OCI-LY7 (cell line): ENCODE data around the gene NIP7. TPM values are rescaled to one million over a fixed set of nuclear protein-coding genes. Genes with fewer than 3 reads are reported as not detected.

ENCODE experiments used
- BruUV-seq: library from RNA; stranded (reverse); fragments of 400-500 nt; replicated peaks from 2 replicates; lab custom pipeline; 2021; lab: Mats Ljungman, UMichigan
- CTCF ChIA-PET: fragments of 300-600 bp; sonication (Branson Sonifier 250); formaldehyde crosslinking; loops from one replicate; lab custom pipeline; 2022; ENCODE audit warnings: antibody characterized with exemption; ENCODE audit not compliant: unreplicated experiment; lab: Charles Lee
- POLR2A ChIA-PET: fragments of 300-600 bp; sonication (Branson Sonifier 250); formaldehyde crosslinking; loops from one replicate; lab custom pipeline; 2022; ENCODE audit warnings: antibody characterized with exemption; lab: Charles Lee
- DNase-seq: peaks from one replicate; pipeline ENCODE4 v3.0.0-alpha.2; 2015; ENCODE audit warnings: low spot score
- H2AFZ ChIP-seq: fragments of 200-600 bp; sonication (generic), shearing (Covaris generic); 2 replicates; pipeline ENCODE4 v1.6.1; 2014; ENCODE audit warnings: mild to moderate bottlenecking, antibody characterized with exemption, low read length, moderate library complexity
- H3K27ac ChIP-seq: fragments of 200-600 bp; sonication (generic); 2 replicates; pipeline ENCODE4 v1.5.1; 2014; ENCODE audit warnings: mixed run types, low read depth, mild to moderate bottlenecking, moderate library complexity, low read length, inconsistent platforms; ENCODE audit not compliant: poor library complexity, severe bottlenecking
- H3K36me3 ChIP-seq: fragments of 200-600 bp; sonication (generic); 2 replicates; pipeline ENCODE4 v1.6.1; 2014; ENCODE audit warnings: mild to moderate bottlenecking, antibody characterized with exemption, low read length, moderate library complexity, mixed read lengths; ENCODE audit not compliant: insufficient read depth
- H3K4me1 ChIP-seq: fragments of 200-600 bp; sonication (generic); 2 replicates; pipeline ENCODE4 v1.5.1; 2014; ENCODE audit warnings: mild to moderate bottlenecking, low read length; ENCODE audit not compliant: insufficient read depth, poor library complexity, severe bottlenecking
- H3K4me2 ChIP-seq: fragments of 200-600 bp; sonication (generic); 2 replicates; pipeline ENCODE4 v1.6.1; 2014; ENCODE audit warnings: mild to moderate bottlenecking, low read length
- H3K4me3 ChIP-seq: fragments of 200-600 bp; sonication (generic); 2 replicates; pipeline ENCODE4 v1.5.1; 2014; ENCODE audit warnings: mild to moderate bottlenecking, low read depth, low read length; ENCODE audit not compliant: poor library complexity, severe bottlenecking
- H3K79me2 ChIP-seq: fragments of 200-600 bp; sonication (generic); 2 replicates; pipeline ENCODE4 v1.6.1; 2016; ENCODE audit warnings: low read depth, mild to moderate bottlenecking, low read length, moderate library complexity, mixed read lengths; ENCODE audit not compliant: insufficient read depth
- H3K9me2 ChIP-seq: fragments of 200-600 bp; sonication (generic); 2 replicates; pipeline ENCODE4 v1.6.1; 2016; ENCODE audit warnings: mild to moderate bottlenecking, low read length, mixed read lengths; ENCODE audit not compliant: insufficient read depth
- H3K9me3 ChIP-seq: fragments of 200-600 bp; sonication (generic); 2 replicates; pipeline ENCODE4 v1.6.1; 2014; ENCODE audit warnings: mild to moderate bottlenecking, mixed run types, low read length, mixed read lengths
- H4K20me1 ChIP-seq: fragments of 200-600 bp; sonication (generic); 2 replicates; pipeline ENCODE4 v1.6.1; 2014; ENCODE audit warnings: mild to moderate bottlenecking, antibody characterized with exemption, low read length, moderate library complexity, mixed read lengths; ENCODE audit not compliant: insufficient read depth
- EZH2phosphoT487 ChIP-seq: fragments of 200-600 bp; sonication (generic); IDR thresholded peaks from 2 replicates; pipeline ENCODE4 v1.6.1; 2018; ENCODE audit warnings: low read depth, borderline replicate concordance, mild to moderate bottlenecking, mixed run types, antibody characterized with exemption, low read length, moderate library complexity, mixed read lengths
- intact Hi-C: fragments of 100-400 bp; cut with micrococcal nuclease; formaldehyde crosslinking; loops from one replicate; pipeline ENCODE4 v1.10.0; 2022; ENCODE audit not compliant: unreplicated experiment
- total RNA-seq, 2 experiments: library from RNA; depleted of rRNA in 1 of 2; stranded (reverse); fragments of >200 nt in 1 of 2; shearing (Covaris generic) in 1 of 2; gene quantifications; 2 replicates each; pipeline ENCODE4 v1.2.3, GENCODE V29; 2014 to 2022
- TF ChIP-seq, protein P1 (sequence below): fragments of 200-600 bp; sonication (generic); conservative IDR thresholded peaks from 2 replicates; pipeline ENCODE4 v1.5.1; 2014; ENCODE audit warnings: mild to moderate bottlenecking, antibody characterized with exemption, low read length, moderate library complexity, mixed read lengths

NIP7 gene
- total RNA-seq, 2 experiments from 2014 or later: 39.7 to 49.1 TPM

DNA sequence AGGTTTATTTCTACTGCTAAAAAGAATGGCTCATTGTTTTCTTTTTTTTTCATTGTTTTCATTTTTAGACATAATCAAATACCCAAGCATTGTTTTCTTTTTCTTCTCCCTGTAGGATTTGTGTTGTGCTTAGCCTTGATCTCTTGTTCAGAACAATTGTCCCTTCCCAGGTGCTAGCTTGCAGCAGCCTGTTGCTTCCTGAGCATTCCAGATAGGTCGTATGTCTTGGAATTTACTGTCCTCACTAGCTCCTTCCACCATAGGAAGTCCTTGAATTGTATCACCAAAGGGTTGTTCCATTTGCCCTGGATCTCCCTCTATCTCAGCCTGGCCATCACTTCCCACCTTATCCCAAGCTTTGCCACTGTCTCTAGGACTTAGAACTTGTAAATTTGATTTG lies 38.4 kb upstream of the NIP7 start:
- CTCF ChIA-PET: no interaction called here
- intact Hi-C loops: no loop called here
- no peak for DNase-seq
- Histone ChIP-seq H3K9me2 (no peaks in the 10 kb centered on the region), H3K9me3 (no peaks in the 10 kb centered on the region), H4K20me1 (no peaks in the 10 kb centered on the region), H3K4me1 (peaks cover 4% of the 10 kb centered on the region), H3K36me3 (peaks cover 24% of the 10 kb centered on the region; the same call in 1 of the 2 replicates), H3K27ac (no peak overlapping the region), H2AFZ (no peak overlapping the region), H3K4me2 (no peak overlapping the region), H3K79me2 (no peaks in the 10 kb centered on the region), H3K4me3 (no peak overlapping the region)
- no peak for TF ChIP-seq EZH2phosphoT487
- TF ChIP-seq, protein P1, sequence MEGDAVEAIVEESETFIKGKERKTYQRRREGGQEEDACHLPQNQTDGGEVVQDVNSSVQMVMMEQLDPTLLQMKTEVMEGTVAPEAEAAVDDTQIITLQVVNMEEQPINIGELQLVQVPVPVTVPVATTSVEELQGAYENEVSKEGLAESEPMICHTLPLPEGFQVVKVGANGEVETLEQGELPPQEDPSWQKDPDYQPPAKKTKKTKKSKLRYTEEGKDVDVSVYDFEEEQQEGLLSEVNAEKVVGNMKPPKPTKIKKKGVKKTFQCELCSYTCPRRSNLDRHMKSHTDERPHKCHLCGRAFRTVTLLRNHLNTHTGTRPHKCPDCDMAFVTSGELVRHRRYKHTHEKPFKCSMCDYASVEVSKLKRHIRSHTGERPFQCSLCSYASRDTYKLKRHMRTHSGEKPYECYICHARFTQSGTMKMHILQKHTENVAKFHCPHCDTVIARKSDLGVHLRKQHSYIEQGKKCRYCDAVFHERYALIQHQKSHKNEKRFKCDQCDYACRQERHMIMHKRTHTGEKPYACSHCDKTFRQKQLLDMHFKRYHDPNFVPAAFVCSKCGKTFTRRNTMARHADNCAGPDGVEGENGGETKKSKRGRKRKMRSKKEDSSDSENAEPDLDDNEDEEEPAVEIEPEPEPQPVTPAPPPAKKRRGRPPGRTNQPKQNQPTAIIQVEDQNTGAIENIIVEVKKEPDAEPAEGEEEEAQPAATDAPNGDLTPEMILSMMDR: no peak
- BruUV-seq: no TSS peak
- POLR2A ChIA-PET: no interaction called here

DNA sequence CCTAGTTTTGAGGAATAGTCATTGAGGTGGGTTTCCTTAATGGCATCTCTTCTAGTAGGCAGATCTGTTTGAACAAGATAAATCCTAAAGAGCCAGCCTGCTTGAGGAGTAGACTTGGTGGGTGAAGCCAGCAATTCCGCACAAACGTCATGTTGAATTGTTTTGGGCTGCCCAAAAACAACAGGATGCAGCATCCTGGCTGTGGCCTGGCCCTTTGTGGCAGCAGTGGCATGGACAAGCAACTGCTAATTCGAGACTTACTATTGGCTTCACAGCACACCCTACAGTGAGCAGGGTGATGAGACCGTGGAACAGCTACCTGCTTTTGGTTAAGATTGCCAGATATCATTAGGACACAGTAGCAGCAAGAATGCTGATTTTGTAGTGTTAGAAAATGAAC lies 37.7 kb upstream of the NIP7 start:
- no peaks in the 10 kb centered on the region for H3K9me2 ChIP-seq
- peaks cover 24% of the 10 kb centered on the region; the same call in 1 of the 2 replicates for H3K36me3 ChIP-seq
- no peak for DNase-seq
- H3K27ac ChIP-seq: no peak overlapping the region
- H2AFZ ChIP-seq: no peak overlapping the region
- H3K4me2 ChIP-seq: no peak overlapping the region
- no peak overlapping the region for H3K4me3 ChIP-seq
- intact Hi-C loops: no loop called here
- no TSS peak for BruUV-seq
- CTCF ChIA-PET: no interaction called here
- TF ChIP-seq EZH2phosphoT487: no peak
- TF ChIP-seq, protein P1: no peak
- H3K9me3 ChIP-seq: no peaks in the 10 kb centered on the region
- no peaks in the 10 kb centered on the region for H4K20me1 ChIP-seq
- POLR2A ChIA-PET: interaction anchor here (0.6 to 0.7 kb wide), 2 partner anchors 9 to 71 kb away, joined by 3 read pairs; partner anchors contain the start of gene VPS4A
- peaks cover 4% of the 10 kb centered on the region for H3K4me1 ChIP-seq
- no peaks in the 10 kb centered on the region for H3K79me2 ChIP-seq

DNA sequence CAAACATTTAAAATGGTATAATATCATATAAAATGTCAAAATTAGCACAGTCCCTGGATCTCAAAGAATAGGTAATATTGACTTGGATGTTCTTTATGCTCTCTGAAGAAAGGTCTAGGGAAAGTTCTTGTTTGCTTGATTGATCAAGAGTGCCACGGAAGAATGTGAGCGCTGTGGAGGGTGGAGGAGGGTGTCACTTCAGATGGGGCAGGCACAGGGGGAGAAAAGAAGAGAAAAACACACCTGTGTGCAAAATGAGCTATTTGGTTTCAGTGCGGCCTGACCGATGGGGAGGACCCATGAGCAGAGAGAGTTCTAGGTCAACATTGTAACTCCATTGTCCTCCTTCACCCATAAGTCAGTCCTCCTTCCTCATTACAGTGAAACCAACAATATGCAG lies 37.3 kb upstream of the NIP7 start:
- H2AFZ ChIP-seq: no peak overlapping the region
- POLR2A ChIA-PET: interaction anchor here (0.6 to 0.7 kb wide), 3 partner anchors 8 to 173 kb away, joined by 3 to 6 read pairs (median 3); partner anchors contain the start of gene VPS4A
- H3K9me3 ChIP-seq: no peaks in the 10 kb centered on the region
- TF ChIP-seq EZH2phosphoT487: no peak
- TF ChIP-seq, protein P1: no peak
- no peak overlapping the region for H3K4me2 ChIP-seq
- H3K79me2 ChIP-seq: no peaks in the 10 kb centered on the region
- no peak overlapping the region for H3K4me3 ChIP-seq
- no peak overlapping the region for H3K27ac ChIP-seq
- BruUV-seq: TSS peak; percentile 9
- H3K9me2 ChIP-seq: no peaks in the 10 kb centered on the region
- no peak for DNase-seq
- H4K20me1 ChIP-seq: no peaks in the 10 kb centered on the region
- intact Hi-C loops: no loop called here
- H3K36me3 ChIP-seq: peaks cover 24% of the 10 kb centered on the region; the same call in 1 of the 2 replicates
- CTCF ChIA-PET: no interaction called here
- peaks cover 4% of the 10 kb centered on the region for H3K4me1 ChIP-seq
